Activated B cell treated with CpG ODN at 0.5 μM for 24 hours (primary cell): Measurements from ENCODE around the gene DSG3. TPM values are rescaled to one million over a fixed set of nuclear protein-coding genes. Genes with fewer than 3 reads are reported as not detected.

Experiments
- ATAC-seq: fragments of 200-7000 bp; cut with Tn5 transposase; one replicate; pipeline ENCODE4 v1.10.0; 2021; ENCODE audit warnings: low read depth, mild to moderate bottlenecking, moderate library complexity
- CTCF ChIA-PET: fragments of 350-600 bp; sonication (Branson Sonifier 250); formaldehyde crosslinking; loops from one replicate; lab custom pipeline; 2021; ENCODE audit warnings: antibody characterized with exemption; lab: Charles Lee
- POLR2A ChIA-PET: fragments of 350-600 bp; sonication (Branson Sonifier 250); formaldehyde crosslinking; loops from one replicate; lab custom pipeline; 2021; ENCODE audit warnings: antibody characterized with exemption; lab: Charles Lee
- DNase-seq: peaks from one replicate; pipeline ENCODE4 v3.0.0; 2022
- H3K27ac Mint-ChIP-seq: one replicate; pipeline ENCODE4 v1.8.0; 2020; ENCODE audit warnings: mixed read lengths
- H3K27me3 Mint-ChIP-seq: one replicate; pipeline ENCODE4 v1.8.0; 2021; ENCODE audit warnings: mixed read lengths
- H3K36me3 Mint-ChIP-seq: one replicate; pipeline ENCODE4 v1.8.0; 2021; ENCODE audit warnings: low read depth, mixed read lengths
- H3K4me1 Mint-ChIP-seq: one replicate; pipeline ENCODE4 v1.8.0; 2021; ENCODE audit warnings: mixed read lengths
- H3K4me3 Mint-ChIP-seq: one replicate; pipeline ENCODE4 v1.8.0; 2020; ENCODE audit warnings: mild to moderate bottlenecking, mixed read lengths
- H3K9me3 Mint-ChIP-seq: one replicate; pipeline ENCODE4 v1.8.0; 2020; ENCODE audit warnings: mixed read lengths
- intact Hi-C: fragments of 100-400 bp; cut with micrococcal nuclease; formaldehyde crosslinking; loops from one replicate; pipeline ENCODE4 v1.15.1; 2024
- total RNA-seq: library from RNA; stranded (reverse); gene quantifications from 2 replicates; pipeline ENCODE4 v1.2.3, GENCODE V29; 2022
- TF ChIP-seq, protein P1 (sequence below): fragments of 200-600 bp; IDR thresholded peaks from one replicate; pipeline ENCODE4 v1.8.0; 2022; ENCODE audit warnings: antibody characterized with exemption, mild to moderate bottlenecking

DSG3 gene
- total RNA-seq, 1 donor from 2014 or later, result not detected

DNA sequence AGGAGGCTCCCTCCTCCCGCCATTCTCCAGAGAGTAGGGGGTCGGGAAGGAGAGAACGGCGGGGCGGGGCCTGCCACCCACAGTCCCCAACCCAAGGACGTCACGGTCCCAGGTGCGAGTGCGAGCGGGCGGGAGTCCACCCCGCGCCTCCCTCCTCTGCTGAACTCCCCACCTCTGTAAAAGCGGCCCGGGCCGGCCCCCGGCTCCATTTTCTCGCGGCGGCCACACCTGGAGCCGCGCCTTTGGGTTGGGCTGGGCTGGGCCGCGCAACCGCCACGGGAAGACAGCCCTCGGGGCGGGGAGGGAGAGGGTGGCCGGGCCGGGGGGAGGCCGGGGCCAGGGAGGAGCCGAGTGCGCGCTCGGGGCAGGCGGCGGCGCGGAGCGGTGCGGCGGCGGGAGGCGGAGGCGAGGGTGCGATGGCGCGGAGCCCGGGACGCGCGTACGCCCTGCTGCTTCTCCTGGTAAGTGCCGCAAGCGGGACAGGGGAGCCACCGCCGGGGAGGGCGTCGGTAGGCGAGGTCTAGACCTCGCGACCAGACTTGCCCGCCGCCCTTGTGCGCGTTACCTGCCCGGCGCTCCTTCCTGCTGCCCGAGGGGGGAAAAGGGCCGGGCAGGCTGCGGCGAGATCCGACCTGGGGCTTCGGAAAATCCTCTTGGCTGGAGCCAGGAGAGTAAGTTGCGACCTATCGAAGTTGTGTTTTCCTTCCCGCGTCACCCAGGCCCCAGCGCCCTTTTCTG lies 50.5 kb downstream of the DSG3 start, which contains the start of gene DSG2:
TSS of gene DSG2 (plus strand) at position 342 of the 738 bp plus-strand sequence. CDS start at position 417, 75 bp downstream.
- peak; percentile 50 for ATAC-seq
- Mint-ChIP-seq H3K36me3 (no peaks in the 10 kb centered on the region), H3K27ac (no peak within 1 kb of the TSS), H3K27me3 (peaks cover 46% of the 10 kb centered on the region), H3K9me3 (no peaks in the 10 kb centered on the region), H3K4me1 (peaks cover 13% of the 10 kb centered on the region), H3K4me3 (peak within 1 kb of the TSS; percentile 72)
- intact Hi-C loops, result no loop called here
- POLR2A ChIA-PET, result no interaction called here
- CTCF ChIA-PET, result no interaction called here
- DNase-seq, result peak; percentile 15
- TF ChIP-seq, protein P1, sequence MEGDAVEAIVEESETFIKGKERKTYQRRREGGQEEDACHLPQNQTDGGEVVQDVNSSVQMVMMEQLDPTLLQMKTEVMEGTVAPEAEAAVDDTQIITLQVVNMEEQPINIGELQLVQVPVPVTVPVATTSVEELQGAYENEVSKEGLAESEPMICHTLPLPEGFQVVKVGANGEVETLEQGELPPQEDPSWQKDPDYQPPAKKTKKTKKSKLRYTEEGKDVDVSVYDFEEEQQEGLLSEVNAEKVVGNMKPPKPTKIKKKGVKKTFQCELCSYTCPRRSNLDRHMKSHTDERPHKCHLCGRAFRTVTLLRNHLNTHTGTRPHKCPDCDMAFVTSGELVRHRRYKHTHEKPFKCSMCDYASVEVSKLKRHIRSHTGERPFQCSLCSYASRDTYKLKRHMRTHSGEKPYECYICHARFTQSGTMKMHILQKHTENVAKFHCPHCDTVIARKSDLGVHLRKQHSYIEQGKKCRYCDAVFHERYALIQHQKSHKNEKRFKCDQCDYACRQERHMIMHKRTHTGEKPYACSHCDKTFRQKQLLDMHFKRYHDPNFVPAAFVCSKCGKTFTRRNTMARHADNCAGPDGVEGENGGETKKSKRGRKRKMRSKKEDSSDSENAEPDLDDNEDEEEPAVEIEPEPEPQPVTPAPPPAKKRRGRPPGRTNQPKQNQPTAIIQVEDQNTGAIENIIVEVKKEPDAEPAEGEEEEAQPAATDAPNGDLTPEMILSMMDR, result no peak

DNA sequence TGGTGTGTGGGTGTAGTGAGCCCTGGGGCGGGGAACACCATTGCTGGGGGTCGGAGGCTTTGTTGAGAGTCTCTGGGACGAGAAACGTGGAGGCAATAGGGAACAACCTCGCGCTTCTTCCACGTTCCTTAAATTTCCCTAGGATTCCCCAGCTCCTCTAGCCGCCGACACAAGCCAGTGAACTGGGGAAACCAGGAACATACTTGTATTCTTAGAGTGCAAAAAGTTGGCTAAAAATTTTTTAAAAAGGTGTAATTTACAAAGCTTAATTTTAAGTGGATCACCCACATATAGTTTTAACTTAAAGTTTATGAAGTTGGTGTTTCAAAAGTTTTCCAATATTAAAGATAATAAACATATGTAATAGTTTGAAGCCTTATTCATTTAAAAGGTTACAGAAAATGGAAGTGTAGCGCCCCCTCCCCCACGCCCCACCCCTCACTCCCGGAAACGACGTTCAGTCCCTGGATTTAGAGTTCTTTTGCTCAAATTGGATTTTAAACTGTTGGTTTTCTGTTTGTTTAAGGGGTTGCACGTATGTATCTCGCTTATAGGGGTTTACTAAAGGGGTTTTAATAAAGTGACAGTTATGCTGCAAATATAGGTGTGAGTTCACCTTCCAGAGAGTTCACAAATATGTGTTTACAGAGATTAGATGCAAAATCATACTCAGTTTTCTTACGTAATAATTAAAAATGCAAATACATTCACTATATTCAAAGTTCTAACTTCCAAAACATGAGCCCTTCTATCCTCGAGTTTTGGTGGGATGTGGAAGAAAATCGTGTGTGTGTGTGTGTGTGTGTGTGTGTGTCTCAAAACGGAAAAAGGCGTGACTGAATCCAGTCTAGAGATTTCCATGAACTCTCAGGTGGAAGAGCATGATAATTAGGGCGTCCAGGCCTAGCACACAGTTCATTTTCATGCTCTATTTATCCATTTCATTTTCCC lies 51.3 kb downstream of the DSG3 start:
- Mint-ChIP-seq H3K4me3 (peak overlapping the region; percentile 72), H3K4me1 (peaks cover 13% of the 10 kb centered on the region), H3K27me3 (peaks cover 40% of the 10 kb centered on the region), H3K9me3 (no peaks in the 10 kb centered on the region), H3K27ac (no peak overlapping the region), H3K36me3 (no peaks in the 10 kb centered on the region)
- no peak for ATAC-seq
- TF ChIP-seq, protein P1, result no peak
- intact Hi-C loops, result no loop called here
- DNase-seq, result no peak
- POLR2A ChIA-PET, result no interaction called here
- CTCF ChIA-PET, result no interaction called here

DNA sequence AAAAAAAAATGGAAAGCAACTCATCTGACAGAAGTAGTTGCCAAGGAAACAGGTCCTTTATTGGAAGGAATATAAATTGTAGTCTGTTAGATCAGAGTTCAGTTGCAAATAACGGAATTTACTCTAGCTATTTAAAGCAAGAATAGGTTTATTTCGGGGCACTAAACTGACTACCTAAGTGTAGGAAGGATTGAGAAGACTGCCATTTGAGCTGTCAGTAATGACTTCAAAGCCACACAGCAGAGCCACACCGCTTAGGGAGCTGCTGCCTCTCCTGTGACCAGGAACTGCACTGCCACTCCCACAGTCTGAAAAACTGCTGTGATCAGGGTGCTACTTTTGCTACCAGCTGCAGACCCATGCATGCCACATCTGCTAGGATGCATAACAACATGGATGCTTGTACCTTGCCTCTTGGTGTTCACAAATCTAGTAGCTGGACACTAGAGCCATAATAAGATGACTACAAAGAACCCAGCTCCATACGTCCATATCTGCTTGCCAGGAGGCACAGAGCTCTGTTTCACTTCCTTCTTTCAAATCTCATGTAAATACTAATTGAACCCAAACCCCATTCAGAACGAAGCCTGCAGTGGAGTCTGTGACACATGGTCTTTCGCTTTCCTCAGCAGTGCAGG lies 52.6 kb downstream of the DSG3 start:
- ChIA-PET CTCF (no interaction called here), POLR2A (no interaction called here)
- Mint-ChIP-seq H3K4me3 (no peak overlapping the region), H3K9me3 (no peaks in the 10 kb centered on the region), H3K27ac (no peak overlapping the region), H3K36me3 (no peaks in the 10 kb centered on the region), H3K27me3 (peaks cover 33% of the 10 kb centered on the region), H3K4me1 (peaks cover 13% of the 10 kb centered on the region)
- DNase-seq, result no peak
- TF ChIP-seq, protein P1, result no peak
- intact Hi-C loops, result no loop called here
- peak; percentile 42 for ATAC-seq

DNA sequence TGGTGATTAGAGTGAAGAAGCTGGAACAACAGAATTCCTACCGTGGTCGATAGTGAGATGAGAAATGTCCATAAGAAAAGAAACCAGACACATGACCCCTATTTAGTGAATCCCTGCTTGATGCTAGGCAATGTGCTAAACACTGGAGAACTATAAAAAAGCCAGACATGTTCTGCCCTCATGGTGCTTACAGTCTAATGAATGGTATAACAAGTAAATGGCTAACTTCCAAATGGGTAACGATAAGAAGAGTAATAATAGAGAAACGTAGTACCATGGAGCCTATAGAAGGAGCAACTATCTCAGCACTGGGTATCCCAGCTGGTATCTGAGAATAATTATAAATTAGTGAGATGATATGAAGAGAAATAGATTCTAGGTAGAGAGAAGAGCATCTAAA lies 55.5 kb downstream of the DSG3 start:
- Mint-ChIP-seq H3K4me3 (no peak overlapping the region), H3K27me3 (peaks cover 18% of the 10 kb centered on the region), H3K36me3 (no peaks in the 10 kb centered on the region), H3K4me1 (peaks cover 13% of the 10 kb centered on the region), H3K9me3 (no peaks in the 10 kb centered on the region), H3K27ac (no peak overlapping the region)
- intact Hi-C loops, result no loop called here
- TF ChIP-seq, protein P1, result no peak
- POLR2A ChIA-PET, result no interaction called here
- ATAC-seq (no peak), DNase-seq (no peak)
- CTCF ChIA-PET, result no interaction called here
